ENCODE data around the gene PARVA.

DNA sequence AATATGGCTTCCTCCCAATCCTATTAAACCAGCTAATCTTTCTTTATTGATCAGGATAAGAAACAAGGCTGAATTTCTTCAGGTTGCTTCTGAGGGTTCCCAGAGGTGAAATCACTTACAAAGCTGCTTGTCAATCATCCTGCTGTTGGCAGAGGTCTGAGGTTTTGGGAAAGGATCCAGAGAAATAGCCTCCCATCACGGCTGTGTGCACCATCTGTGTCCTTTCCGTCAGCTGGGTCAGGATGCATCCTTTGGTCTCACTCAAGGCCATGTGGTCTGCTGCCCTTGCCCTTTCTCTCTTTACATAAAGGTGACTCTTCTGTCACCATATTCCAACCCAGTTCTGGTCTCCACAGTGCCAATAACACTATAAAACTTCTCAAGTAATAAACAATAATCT is 183.5 kb downstream of the PARVA start:
- TF ChIP-seq, protein P1, sequence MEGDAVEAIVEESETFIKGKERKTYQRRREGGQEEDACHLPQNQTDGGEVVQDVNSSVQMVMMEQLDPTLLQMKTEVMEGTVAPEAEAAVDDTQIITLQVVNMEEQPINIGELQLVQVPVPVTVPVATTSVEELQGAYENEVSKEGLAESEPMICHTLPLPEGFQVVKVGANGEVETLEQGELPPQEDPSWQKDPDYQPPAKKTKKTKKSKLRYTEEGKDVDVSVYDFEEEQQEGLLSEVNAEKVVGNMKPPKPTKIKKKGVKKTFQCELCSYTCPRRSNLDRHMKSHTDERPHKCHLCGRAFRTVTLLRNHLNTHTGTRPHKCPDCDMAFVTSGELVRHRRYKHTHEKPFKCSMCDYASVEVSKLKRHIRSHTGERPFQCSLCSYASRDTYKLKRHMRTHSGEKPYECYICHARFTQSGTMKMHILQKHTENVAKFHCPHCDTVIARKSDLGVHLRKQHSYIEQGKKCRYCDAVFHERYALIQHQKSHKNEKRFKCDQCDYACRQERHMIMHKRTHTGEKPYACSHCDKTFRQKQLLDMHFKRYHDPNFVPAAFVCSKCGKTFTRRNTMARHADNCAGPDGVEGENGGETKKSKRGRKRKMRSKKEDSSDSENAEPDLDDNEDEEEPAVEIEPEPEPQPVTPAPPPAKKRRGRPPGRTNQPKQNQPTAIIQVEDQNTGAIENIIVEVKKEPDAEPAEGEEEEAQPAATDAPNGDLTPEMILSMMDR (IDR thresholded peaks at IDR 0.05), result no peak
- no peak for TF ChIP-seq POLR2A (IDR thresholded peaks at IDR 0.05)
